Erythroblast (primary cell): ENCODE results near the gene ANKRD9.

Experiments used
- GATA1 ChIP-seq: IDR thresholded peaks from 2 replicates; pipeline ENCODE4 v1.6.1; 2011; ENCODE audit warnings: low read depth, mild to moderate bottlenecking, control low read depth, low read length, moderate library complexity
- POLR2A ChIP-seq: IDR thresholded peaks from 2 replicates; pipeline ENCODE4 v1.6.1; 2011; ENCODE audit warnings: mild to moderate bottlenecking, low read length

DNA sequence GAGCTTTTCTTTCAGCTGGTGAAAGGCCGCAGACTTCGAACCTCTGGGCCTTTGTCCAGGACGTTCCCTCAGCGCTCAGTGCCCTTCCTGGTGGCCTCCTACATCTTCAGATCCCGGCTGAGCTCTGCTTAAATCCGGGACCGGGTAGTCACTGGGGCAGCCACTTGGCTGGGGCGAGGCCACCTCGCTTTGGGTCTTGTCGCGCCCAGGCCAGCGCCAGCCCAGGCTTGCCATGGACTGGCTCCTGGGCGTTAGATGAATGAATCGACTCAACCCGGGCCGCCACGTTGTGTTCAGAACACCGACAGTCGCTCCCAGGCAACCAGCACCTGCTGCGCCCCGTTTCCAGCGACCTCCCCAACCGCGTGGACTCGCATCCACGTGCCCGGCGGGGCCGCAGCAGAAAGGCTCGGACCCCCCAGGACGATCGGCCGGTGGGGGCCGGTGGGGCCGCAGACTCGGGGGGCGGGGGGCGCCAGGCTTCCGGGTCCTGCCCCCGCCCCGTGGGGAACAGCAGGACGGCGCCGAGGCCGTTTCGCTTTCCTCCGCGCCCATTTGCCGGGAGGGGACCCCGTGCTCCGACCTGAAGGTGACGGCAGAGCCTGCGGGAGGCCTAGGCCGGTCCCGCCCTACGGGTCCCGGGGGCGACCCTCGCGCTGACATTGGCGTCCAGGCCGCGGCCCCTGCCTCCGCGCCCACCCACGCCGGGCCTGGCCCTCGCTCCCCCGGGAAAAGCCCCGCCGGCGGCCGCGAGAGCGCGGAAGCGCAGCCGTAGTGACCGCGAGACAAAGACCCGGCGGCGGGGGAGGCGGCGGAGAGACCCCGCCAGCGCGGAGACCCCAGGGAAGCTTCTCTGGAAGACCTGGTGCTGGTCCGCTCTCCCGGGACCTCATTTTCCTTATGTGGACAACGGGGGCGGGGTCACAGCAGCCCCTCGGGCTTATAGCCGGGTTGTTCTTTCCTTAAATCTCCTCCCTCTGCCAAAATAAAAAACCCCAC is 45.5 kb upstream of the ANKRD9 start:
- TF ChIP-seq POLR2A (no peak), GATA1 (no peak)
